Skeletal muscle tissue (tissue), 4 donors: ENCODE results near the gene VASH1. TPM values are rescaled to one million over a fixed set of nuclear protein-coding genes. Genes with fewer than 3 reads are reported as not detected.

Source experiments
- H3K27ac ChIP-seq: one replicate; pipeline ENCODE4 v1.7.0; 2013; ENCODE audit warnings: mild to moderate bottlenecking, low read depth, low read length, inconsistent platforms
- H3K27me3 ChIP-seq, 3 donors: one replicate each; pipeline ENCODE4 v1.7.0; 2013; ENCODE audit warnings: low read length in 3 of 3; ENCODE audit not compliant: control insufficient read depth in 3 of 3, insufficient read depth in 3 of 3
- H3K36me3 ChIP-seq, 3 donors: one replicate each; pipeline ENCODE4 v1.7.0; 2013; ENCODE audit warnings: low read length in 3 of 3; ENCODE audit not compliant: control insufficient read depth in 3 of 3, insufficient read depth in 3 of 3
- H3K4me1 ChIP-seq, 3 donors: one replicate each; pipeline ENCODE4 v1.7.0; 2013; ENCODE audit warnings: low read length in 3 of 3, mild to moderate bottlenecking in 3 of 3; ENCODE audit not compliant: control insufficient read depth in 3 of 3, insufficient read depth in 3 of 3
- H3K4me3 ChIP-seq, 3 donors: one replicate each; pipeline ENCODE4 v1.7.0; 2013; ENCODE audit warnings: low read length in 3 of 3
- H3K9ac ChIP-seq, 3 donors: one replicate each; pipeline ENCODE4 v1.7.0; 2013; ENCODE audit warnings: low read length in 3 of 3, mild to moderate bottlenecking in 3 of 3, moderate library complexity in 2 of 3, low read depth in 1 of 3
- H3K9me3 ChIP-seq, 3 donors: one replicate each; pipeline ENCODE4 v1.7.0; 2013; ENCODE audit warnings: low read length in 3 of 3; ENCODE audit not compliant: control insufficient read depth in 3 of 3
- total RNA-seq: library from RNA; depleted of rRNA; stranded (reverse); fragments of >200 nt; gene quantifications from one replicate; pipeline ENCODE4 v1.2.3, GENCODE V29; 2014
- donor health status: Osteomylitis.

Gene VASH1
- total RNA-seq, 1 donor from 2014 or later: 24.0 TPM

DNA sequence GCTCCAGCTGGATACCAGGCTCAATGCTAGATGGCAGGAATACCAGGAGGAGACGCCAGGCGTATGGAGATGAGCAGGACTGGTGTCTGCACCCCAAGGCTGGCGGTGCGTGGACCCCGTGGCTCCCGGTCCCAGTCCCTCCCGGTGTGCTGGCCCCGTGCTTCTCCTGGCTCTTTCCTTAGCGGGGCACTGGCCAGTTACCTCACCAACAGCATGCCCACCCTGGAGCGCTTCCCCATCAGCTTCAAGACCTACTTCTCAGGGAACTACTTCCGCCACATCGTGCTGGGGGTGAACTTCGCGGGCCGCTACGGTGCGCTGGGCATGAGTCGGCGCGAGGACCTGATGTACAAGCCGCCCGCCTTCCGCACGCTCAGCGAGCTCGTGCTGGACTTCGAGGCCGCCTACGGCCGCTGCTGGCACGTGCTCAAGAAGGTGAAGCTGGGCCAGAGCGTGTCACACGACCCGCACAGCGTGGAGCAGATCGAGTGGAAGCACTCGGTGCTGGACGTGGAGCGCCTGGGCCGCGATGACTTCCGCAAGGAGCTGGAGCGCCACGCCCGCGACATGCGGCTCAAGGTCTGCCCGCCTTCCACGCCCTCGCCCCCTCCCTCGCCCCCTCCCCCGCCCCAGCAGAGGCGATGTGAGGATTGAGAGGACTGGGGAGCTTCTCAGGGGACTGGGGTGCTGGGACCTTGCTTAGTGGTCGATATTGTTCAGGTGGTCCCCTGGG is 14.6 kb downstream of the VASH1 start:
- Histone ChIP-seq H3K4me1 (peaks cover 32 to 37% (median 35%) of the 10 kb centered on the region in 3 donors), H3K9ac (no peak overlapping the region), H3K4me3 (no peak overlapping the region), H3K27me3 (peaks cover 0 to 27% (median 0%) of the 10 kb centered on the region in 3 donors), H3K27ac (no peak overlapping the region), H3K9me3 (no peaks in the 10 kb centered on the region), H3K36me3 (peaks cover 3 to 14% (median 11%) of the 10 kb centered on the region in 3 donors)

DNA sequence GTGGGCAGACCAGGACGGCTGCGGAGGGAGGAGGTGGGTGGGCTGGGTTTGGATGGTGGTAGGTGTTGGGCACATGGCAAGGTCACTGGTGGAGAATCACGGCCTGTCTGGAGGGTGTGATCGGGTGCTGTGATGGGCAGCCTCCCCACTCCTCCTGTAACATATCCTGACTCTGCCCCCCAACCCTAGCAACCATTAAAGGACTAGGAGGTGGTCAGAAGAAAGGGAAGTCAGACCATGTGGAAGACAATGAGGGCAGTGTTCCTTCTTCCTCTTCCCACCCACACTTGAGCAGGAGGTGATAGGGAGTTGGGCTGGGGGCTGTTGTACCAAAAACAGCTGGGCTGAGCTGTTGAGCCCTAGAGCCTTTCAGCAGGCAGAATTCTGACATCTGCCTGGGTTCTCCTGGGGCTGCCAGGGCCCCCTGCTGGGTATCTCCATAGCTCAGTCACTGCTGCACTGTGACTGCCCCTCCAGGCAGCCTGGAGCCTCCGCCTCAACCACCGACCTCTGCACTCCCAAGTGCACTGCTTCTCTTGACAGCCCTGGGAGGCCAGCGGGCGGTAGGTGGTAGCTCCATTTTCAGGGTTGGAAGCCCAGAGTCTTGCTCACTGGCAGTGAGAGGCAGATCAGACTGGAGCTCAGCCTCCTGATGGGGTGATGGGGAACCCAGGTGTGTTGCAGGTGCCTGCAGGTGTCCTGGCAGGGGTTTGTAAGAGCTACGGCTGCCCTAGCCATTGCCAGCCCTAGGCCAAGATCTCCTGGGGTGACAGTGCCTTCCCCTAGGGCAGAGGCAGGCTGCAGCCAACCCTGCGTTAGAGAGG is 15.4 kb downstream of the VASH1 start:
- Histone ChIP-seq H3K4me3 (no peak overlapping the region), H3K9me3 (no peaks in the 10 kb centered on the region), H3K27me3 (peaks cover 0 to 20% (median 0%) of the 10 kb centered on the region in 3 donors), H3K4me1 (peaks cover 32 to 41% (median 35%) of the 10 kb centered on the region in 3 donors), H3K36me3 (peaks cover 9 to 17% (median 14%) of the 10 kb centered on the region in 3 donors), H3K27ac (no peak overlapping the region), H3K9ac (no peak overlapping the region)

DNA sequence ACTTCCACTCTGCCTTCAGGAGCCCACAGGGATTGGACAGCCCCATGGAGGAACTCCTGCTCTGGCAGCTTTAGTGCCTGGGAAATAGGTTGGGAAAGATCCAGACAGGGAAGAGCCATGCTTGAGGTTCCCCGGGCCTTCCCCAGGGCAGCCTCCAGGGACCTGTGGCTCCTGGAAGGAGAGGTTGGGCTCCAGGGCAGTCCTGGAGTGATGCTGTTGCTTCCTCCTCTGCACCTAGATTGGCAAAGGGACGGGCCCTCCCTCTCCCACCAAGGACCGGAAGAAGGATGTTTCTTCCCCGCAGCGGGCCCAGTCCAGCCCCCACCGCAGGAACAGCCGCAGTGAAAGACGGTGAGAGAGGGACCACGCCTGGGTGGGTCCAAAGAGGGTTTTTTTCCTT is 16.5 kb downstream of the VASH1 start:
- Histone ChIP-seq H3K4me3 (no peak overlapping the region), H3K9ac (no peak overlapping the region), H3K36me3 (peaks cover 19 to 26% (median 22%) of the 10 kb centered on the region in 3 donors), H3K27me3 (peaks cover 0 to 13% (median 0%) of the 10 kb centered on the region in 3 donors), H3K9me3 (no peaks in the 10 kb centered on the region), H3K4me1 (peaks cover 36 to 45% (median 38%) of the 10 kb centered on the region in 3 donors), H3K27ac (no peak overlapping the region)

DNA sequence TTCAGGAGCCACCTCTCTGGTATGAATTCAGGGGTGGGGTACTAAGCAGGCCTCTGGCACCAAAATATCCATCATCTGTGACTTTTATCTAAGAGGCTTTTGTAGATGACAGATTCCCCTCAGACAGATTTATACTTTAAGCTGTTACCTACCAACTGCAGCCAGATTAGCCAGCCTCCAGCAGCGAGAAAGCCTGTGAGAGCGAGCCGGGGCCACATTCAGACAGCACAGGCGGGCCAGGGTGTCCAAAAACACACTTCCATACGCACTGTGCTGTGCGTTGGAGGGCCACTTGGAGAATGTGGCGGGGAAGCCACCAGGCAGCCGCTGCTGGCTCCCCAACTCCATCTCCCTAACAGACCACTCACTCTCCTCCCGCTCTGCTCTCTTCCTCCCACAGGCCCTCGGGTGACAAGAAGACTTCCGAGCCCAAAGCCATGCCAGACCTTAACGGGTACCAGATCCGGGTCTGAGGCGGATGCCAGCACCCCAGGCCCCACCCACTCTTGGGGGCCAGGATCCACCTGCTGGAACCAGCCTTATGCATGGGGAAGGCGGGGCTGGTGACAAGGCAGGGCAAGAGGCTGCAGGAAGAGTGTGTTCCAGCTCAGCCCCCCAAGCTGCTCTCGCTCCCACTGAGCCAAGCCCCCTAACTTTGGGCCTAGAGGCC is 17.4 kb downstream of the VASH1 start:
- Histone ChIP-seq H3K36me3 (peaks cover 24 to 26% (median 26%) of the 10 kb centered on the region in 3 donors), H3K27ac (no peak overlapping the region), H3K4me3 (no peak overlapping the region), H3K9me3 (no peaks in the 10 kb centered on the region), H3K9ac (peak overlapping the region in 1 of 3 donors; percentile 8), H3K4me1 (peaks cover 29 to 41% (median 31%) of the 10 kb centered on the region in 3 donors), H3K27me3 (peaks cover 0 to 7% (median 0%) of the 10 kb centered on the region in 3 donors)

DNA sequence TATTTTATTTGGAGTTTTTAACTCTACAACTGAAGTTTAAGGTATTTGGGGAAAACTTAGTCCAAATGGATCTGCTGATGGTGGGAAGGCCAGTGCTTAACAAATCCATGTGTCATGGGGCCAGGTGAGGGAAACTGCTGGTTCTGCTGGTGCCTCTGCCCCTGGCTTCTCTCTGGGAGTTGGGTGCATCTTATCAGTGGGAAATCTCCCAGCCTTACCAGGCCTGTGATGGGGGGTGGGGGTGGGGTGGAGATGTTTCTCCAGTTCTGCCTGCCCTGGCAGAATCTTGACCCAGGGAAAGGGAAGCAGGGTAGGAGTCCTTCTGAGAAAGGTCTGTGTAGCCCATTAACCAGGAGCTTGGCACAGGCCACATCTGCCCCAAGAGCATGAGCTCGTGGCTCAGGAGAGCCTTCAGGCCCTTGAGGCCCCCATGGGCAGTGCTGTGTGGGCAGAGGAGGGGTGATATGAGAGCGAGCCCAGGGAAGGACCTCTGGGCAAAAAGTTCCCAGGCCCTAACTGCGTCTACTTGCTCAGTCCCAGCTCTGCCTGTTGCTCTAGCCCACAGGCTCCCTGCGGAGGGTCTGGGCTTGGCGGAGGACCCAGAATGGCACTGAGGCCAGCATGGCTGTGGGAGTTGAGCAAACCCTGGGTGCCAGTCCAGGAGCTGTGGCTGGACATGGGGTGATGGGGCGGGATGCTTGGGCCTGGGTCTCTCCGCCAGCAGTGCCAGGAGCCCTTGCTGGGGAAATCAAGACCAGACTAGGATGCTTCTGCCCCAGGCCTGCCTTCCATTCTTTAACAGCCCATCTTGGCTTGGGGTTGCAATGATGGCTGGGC is 18.2 kb downstream of the VASH1 start:
- Histone ChIP-seq H3K9me3 (no peaks in the 10 kb centered on the region), H3K27ac (no peak overlapping the region), H3K4me3 (no peak overlapping the region), H3K27me3 (peaks cover 0 to 2% (median 0%) of the 10 kb centered on the region in 3 donors), H3K36me3 (peaks cover 24 to 28% (median 26%) of the 10 kb centered on the region in 3 donors), H3K4me1 (peaks cover 28 to 40% (median 31%) of the 10 kb centered on the region in 3 donors), H3K9ac (peak overlapping the region in 1 of 3 donors; percentile 25)

DNA sequence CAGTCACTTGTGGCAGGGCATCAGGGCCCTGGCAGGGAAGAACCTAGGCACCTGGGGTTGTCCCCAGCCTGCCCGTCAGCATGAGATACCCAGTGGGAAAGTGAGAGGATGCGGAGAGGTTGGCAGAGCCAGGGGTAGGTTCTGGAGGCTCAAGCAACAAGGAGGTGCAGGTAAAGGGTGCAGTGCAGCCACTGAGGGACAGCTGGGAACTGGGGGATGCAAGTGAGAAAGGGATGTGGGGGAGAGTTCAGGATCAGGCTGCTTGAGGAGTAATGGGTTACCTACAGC is 18.7 kb downstream of the VASH1 start:
- Histone ChIP-seq H3K9me3 (no peaks in the 10 kb centered on the region), H3K36me3 (peaks cover 24 to 29% (median 26%) of the 10 kb centered on the region in 3 donors), H3K4me3 (no peak overlapping the region), H3K4me1 (peaks cover 31 to 42% (median 34%) of the 10 kb centered on the region in 3 donors), H3K27me3 (no peaks in the 10 kb centered on the region), H3K27ac (no peak overlapping the region), H3K9ac (peak overlapping the region in 1 of 3 donors; percentile 25)

DNA sequence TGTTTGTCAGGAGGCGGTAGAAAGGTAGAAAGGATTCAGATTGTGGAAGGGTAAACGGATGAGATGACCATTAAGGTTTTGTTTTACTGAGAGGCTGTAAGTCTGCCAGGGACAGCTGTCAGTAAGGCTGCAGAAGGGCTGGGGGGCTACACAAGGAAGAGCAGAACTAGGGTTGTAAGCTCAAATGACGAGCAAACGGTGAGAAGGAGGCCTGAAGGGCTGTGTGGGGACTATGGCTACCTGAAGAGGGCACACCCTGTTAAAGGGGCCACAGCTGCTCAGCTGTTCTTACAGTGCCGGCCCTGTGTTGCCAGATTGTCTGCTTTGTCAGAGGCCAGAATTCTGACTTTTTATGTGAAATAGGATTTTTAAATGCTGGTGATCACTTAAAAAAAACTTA is 19.1 kb downstream of the VASH1 start:
- no peaks in the 10 kb centered on the region for H3K27me3 ChIP-seq
- no peak overlapping the region for H3K27ac ChIP-seq
- no peaks in the 10 kb centered on the region for H3K9me3 ChIP-seq
- peaks cover 24 to 29% (median 26%) of the 10 kb centered on the region in 3 donors for H3K36me3 ChIP-seq
- H3K9ac ChIP-seq: no peak overlapping the region
- H3K4me3 ChIP-seq: no peak overlapping the region
- H3K4me1 ChIP-seq: peaks cover 31 to 42% (median 34%) of the 10 kb centered on the region in 3 donors

DNA sequence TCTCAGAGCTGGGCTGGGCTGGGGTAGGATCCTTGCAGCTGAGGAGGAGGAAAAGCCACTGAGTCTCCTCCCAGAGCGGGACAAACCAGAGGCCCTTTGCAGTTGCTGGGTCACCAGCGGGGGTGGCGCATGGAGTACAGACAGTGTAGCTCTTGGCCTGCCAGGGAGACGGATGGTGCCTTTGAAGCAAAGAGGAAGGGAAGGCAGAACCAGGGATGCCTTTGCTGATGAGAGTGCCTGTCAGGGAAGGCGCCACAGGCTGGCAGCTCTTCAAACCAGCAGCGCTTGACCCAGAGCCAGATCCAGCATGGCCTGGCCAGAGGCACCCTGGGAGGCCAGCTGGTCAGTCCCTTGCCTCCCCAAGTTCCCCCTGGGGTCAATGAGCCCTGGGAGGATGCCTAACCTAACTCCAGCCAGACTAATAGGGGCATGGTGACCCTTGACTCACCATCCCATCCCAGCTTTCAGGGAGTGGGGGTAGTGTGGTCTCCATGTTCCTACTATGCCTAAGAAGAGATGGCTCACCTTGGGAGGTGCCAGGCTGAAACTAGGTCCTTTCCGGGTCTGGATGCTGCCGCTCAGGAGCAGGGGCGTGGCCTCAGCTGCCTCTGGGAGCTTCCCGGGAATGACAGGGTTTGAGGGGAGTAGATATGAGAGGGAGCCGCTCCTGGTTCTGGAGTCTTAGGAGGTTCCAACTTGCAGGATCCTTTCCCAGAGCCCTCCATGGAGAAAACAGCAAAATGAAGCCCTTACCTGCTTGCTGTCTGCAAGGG is 19.8 kb downstream of the VASH1 start:
- H3K27ac ChIP-seq: peak overlapping the region; percentile 18
- peaks cover 31 to 42% (median 34%) of the 10 kb centered on the region in 3 donors for H3K4me1 ChIP-seq
- H3K36me3 ChIP-seq: peaks cover 24 to 29% (median 26%) of the 10 kb centered on the region in 3 donors

More for the DNA sequence above, 19.8 kb downstream of the VASH1 start:
- H3K9me3 ChIP-seq: no peaks in the 10 kb centered on the region
- no peak overlapping the region for H3K4me3 ChIP-seq
- no peaks in the 10 kb centered on the region for H3K27me3 ChIP-seq
- peak overlapping the region in 1 of 3 donors; percentile 16 for H3K9ac ChIP-seq
